Ovary (tissue), 3 donors: ENCODE data around the gene PAFAH1B1.

ENCODE experiments used
- CTCF ChIP-seq, 3 donors: fragments of 450-650 bp in 2 of 3; fragments of 200-600 bp in 1 of 3; IDR thresholded peaks; one replicate each; pipeline versions ENCODE4 v1.5.1 to v1.8.0; 2016 to 2022; ENCODE audit warnings: antibody characterized with exemption in 3 of 3, mild to moderate bottlenecking in 1 of 3
- POLR2A ChIP-seq: fragments of 450-650 bp; IDR thresholded peaks from one replicate; pipeline ENCODE4 v1.6.1; 2017; ENCODE audit warnings: antibody characterized with exemption, mild to moderate bottlenecking, moderate library complexity
- donor health status: DM: no; HTN: no; CAD: no.

- TF ChIP-seq CTCF (IDR thresholded peaks at IDR 0.05) (no peak), POLR2A (no peak)
These were observed 78.6 kb downstream of the PAFAH1B1 start for GRCh38 chr17:2672026-2672425.
